GM12801 (cell line): ENCODE data around the gene DLG5.

Source experiments
- CTCF ChIP-seq: IDR thresholded peaks from one replicate; pipeline ENCODE4 v1.5.1; 2011; ENCODE audit warnings: control low read depth; ENCODE audit not compliant: insufficient read length; ENCODE audit errors: extremely low read depth

Gene DLG5

GRCh38 chr10:77842652-77843212 lies 83.8 kb downstream of the DLG5 start:
- no peak for TF ChIP-seq CTCF

GRCh38 chr10:77841711-77842375 lies 84.7 kb downstream of the DLG5 start:
- no peak for TF ChIP-seq CTCF

GRCh38 chr10:77840636-77841035 lies 85.9 kb downstream of the DLG5 start:
- no peak for TF ChIP-seq CTCF

- no peak for TF ChIP-seq CTCF
Measured at GRCh38 chr10:77837925-77838595, 88.5 kb downstream of the DLG5 start.

GRCh38 chr10:77837248-77837924 lies 89.2 kb downstream of the DLG5 start:
- no peak for TF ChIP-seq CTCF

- no peak for TF ChIP-seq CTCF
Measured at GRCh38 chr10:77836299-77836820, 90.2 kb downstream of the DLG5 start.

- no peak for TF ChIP-seq CTCF
Measured at GRCh38 chr10:77835669-77836086, 90.9 kb downstream of the DLG5 start.
